MM.1S (cell line): Measurements from ENCODE around the gene ERG.

Experiments
- DNase-seq: peaks from one replicate; pipeline ENCODE4 v3.0.0-alpha.2; 2015
- H2AFZ ChIP-seq: fragments of 300-600 bp; sonication (generic); 2 replicates; pipeline ENCODE4 v1.6.0; 2016; ENCODE audit warnings: antibody characterized with exemption, low read length
- H3F3A ChIP-seq: fragments of 300-600 bp; sonication (generic); 2 replicates; pipeline ENCODE4 v1.6.1; 2016; ENCODE audit warnings: mild to moderate bottlenecking, antibody characterized with exemption, low read length, moderate library complexity, mixed read lengths; ENCODE audit not compliant: insufficient read depth
- H3K27ac ChIP-seq: fragments of 300-600 bp; sonication (generic); 2 replicates; pipeline ENCODE4 v1.5.1; 2016; ENCODE audit warnings: mild to moderate bottlenecking, low read length
- H3K27me3 ChIP-seq: fragments of 300-600 bp; sonication (generic); replicated peaks from 2 replicates; pipeline ENCODE4 v1.6.0; 2016; ENCODE audit warnings: low read length; ENCODE audit not compliant: insufficient read depth
- H3K36me3 ChIP-seq: fragments of 300-600 bp; sonication (generic); replicated peaks from 2 replicates; pipeline ENCODE4 v1.6.1; 2016; ENCODE audit warnings: mild to moderate bottlenecking, low read length, mixed read lengths; ENCODE audit not compliant: insufficient read depth
- H3K4me1 ChIP-seq: fragments of 300-600 bp; sonication (generic); 2 replicates; pipeline ENCODE4 v1.6.1; 2016; ENCODE audit warnings: low read length, mixed read lengths
- H3K4me2 ChIP-seq: fragments of 300-600 bp; sonication (generic); 2 replicates; pipeline ENCODE4 v1.6.0; 2016; ENCODE audit warnings: low read depth, low read length
- H3K4me3 ChIP-seq: fragments of 300-600 bp; sonication (generic); 2 replicates; pipeline ENCODE4 v1.5.1; 2016; ENCODE audit warnings: low read length, mixed read lengths
- H3K79me2 ChIP-seq: fragments of 300-600 bp; sonication (generic); 2 replicates; pipeline ENCODE4 v1.6.1; 2016; ENCODE audit warnings: mixed run types, low read length, mixed read lengths
- H3K9ac ChIP-seq: fragments of 300-600 bp; sonication (generic); 2 replicates; pipeline ENCODE4 v1.6.1; 2016; ENCODE audit warnings: low read length, mixed read lengths
- H3K9me2 ChIP-seq: fragments of 300-600 bp; sonication (generic); replicated peaks from 2 replicates; pipeline ENCODE4 v1.6.1; 2016; ENCODE audit warnings: mild to moderate bottlenecking, low read length, mixed read lengths; ENCODE audit not compliant: insufficient read depth
- H3K9me3 ChIP-seq: fragments of 300-600 bp; sonication (generic); replicated peaks from 2 replicates; pipeline ENCODE4 v1.6.1; 2016; ENCODE audit warnings: mild to moderate bottlenecking, low read length, mixed read lengths; ENCODE audit not compliant: insufficient read depth
- H4K20me1 ChIP-seq: fragments of 300-600 bp; sonication (generic); 2 replicates; pipeline ENCODE4 v1.6.1; 2016; ENCODE audit warnings: mild to moderate bottlenecking, low read length, moderate library complexity, mixed read lengths; ENCODE audit not compliant: insufficient read depth
- EZH2 ChIP-seq: fragments of 300-600 bp; sonication (generic); optimal IDR thresholded peaks from 2 replicates; pipeline ENCODE3; 2017; ENCODE audit warnings: low read depth, mild to moderate bottlenecking, antibody characterized with exemption, low read length, mixed read lengths
- EZH2phosphoT487 ChIP-seq: fragments of 300-600 bp; sonication (generic); IDR thresholded peaks from 2 replicates; pipeline ENCODE4 v1.6.1; 2018; ENCODE audit warnings: antibody characterized with exemption, low read length
- TF ChIP-seq, protein P1 (sequence below): fragments of 300-600 bp; sonication (generic); IDR thresholded peaks from 2 replicates; pipeline ENCODE4 v1.5.1; 2016; ENCODE audit warnings: antibody characterized with exemption, low read length, mixed read lengths

The ERG gene

DNA sequence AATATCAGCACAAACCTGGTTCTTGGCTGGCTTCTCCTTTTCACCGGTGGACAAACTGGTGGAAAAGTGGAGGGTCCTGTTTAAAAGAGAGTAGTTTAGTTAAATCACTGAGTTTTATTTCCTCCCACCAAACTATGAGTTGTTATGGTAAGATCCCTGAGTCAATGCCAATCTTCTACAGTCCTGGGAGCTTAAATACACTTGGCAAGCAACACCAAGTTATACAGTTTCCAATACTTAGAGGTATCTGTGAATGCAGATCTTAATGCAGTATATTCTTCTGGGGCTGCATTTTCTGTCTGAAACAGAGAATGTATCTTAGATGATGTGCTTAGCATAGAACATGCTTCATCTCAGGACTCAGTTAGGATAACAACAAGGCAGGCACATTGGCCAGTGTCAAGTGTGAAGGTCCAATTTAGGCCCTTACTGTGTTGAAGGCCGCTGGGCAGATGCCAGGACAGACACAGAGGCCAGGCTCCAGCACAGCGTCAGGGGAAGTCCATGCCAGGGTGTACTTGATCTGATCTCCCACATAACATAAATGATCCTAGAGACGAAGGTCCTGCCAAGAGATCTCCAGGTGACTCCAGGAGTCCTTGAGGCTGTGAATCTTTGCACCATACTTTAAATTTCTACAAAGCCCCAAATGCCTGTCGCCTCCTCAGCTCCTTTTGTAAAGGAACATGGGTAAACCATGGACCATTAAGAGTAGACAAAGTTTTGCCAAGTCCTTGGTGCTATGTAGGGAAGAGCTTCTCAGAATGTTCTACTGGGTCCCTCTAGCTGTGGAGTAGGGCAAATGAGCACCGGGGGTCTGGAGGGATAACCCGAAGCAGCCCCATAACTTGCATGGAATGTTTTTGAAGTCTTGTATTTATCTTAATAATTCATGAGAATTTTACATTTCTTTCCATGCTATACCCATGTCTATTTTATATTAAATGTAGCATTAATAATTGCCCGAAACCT lies 164.7 kb downstream of the ERG start:
- Histone ChIP-seq H3K9ac (no peak overlapping the region), H3K4me1 (no peaks in the 10 kb centered on the region)

DNA sequence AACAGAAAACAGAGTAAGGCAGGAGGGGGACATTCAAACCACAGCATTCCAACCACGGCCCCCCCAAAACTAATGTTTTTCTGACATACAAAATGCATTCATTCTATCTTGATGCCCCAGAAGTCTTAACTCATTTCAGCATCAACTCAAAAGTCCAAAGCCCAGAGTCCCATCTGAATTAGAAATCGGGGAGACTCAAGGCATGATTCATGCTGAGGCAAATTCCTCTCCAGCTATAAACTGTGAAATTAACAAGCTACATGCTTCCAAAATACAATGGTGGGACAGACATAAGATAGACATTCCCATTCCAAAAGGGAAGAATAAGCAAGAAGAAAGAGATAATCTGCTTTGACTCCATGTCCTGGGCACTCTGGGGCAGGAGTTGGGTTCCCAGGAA lies 167.6 kb downstream of the ERG start:
- H3K79me2 ChIP-seq: no peaks in the 10 kb centered on the region
- TF ChIP-seq, protein P1, sequence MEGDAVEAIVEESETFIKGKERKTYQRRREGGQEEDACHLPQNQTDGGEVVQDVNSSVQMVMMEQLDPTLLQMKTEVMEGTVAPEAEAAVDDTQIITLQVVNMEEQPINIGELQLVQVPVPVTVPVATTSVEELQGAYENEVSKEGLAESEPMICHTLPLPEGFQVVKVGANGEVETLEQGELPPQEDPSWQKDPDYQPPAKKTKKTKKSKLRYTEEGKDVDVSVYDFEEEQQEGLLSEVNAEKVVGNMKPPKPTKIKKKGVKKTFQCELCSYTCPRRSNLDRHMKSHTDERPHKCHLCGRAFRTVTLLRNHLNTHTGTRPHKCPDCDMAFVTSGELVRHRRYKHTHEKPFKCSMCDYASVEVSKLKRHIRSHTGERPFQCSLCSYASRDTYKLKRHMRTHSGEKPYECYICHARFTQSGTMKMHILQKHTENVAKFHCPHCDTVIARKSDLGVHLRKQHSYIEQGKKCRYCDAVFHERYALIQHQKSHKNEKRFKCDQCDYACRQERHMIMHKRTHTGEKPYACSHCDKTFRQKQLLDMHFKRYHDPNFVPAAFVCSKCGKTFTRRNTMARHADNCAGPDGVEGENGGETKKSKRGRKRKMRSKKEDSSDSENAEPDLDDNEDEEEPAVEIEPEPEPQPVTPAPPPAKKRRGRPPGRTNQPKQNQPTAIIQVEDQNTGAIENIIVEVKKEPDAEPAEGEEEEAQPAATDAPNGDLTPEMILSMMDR: no peak
- TF ChIP-seq EZH2: no peak
- TF ChIP-seq EZH2phosphoT487: no peak
- no peak overlapping the region for H2AFZ ChIP-seq
- no peak overlapping the region for H3K4me2 ChIP-seq
- H3K4me3 ChIP-seq: no peak overlapping the region
- no peak overlapping the region for H3K9ac ChIP-seq
- H3K9me2 ChIP-seq: no peaks in the 10 kb centered on the region
- H3K27me3 ChIP-seq: no peaks in the 10 kb centered on the region
- H3F3A ChIP-seq: no peaks in the 10 kb centered on the region
- no peaks in the 10 kb centered on the region for H3K36me3 ChIP-seq
- no peak for DNase-seq
- H3K9me3 ChIP-seq: no peaks in the 10 kb centered on the region
- H4K20me1 ChIP-seq: no peaks in the 10 kb centered on the region
- H3K27ac ChIP-seq: no peak overlapping the region
- H3K4me1 ChIP-seq: no peaks in the 10 kb centered on the region

More for the DNA sequence above, 164.7 kb downstream of the ERG start:
- no peak for DNase-seq
- Histone ChIP-seq H3K27ac (no peak overlapping the region), H3K9me2 (no peaks in the 10 kb centered on the region), H2AFZ (no peak overlapping the region), H3F3A (no peaks in the 10 kb centered on the region), H3K9me3 (no peaks in the 10 kb centered on the region), H3K36me3 (no peaks in the 10 kb centered on the region), H4K20me1 (no peaks in the 10 kb centered on the region), H3K27me3 (no peaks in the 10 kb centered on the region), H3K4me3 (no peak overlapping the region), H3K4me2 (no peak overlapping the region), H3K79me2 (no peaks in the 10 kb centered on the region)
- TF ChIP-seq, protein P1: peak; percentile 33
- no peak for TF ChIP-seq EZH2phosphoT487
- TF ChIP-seq EZH2: no peak
